Liver (tissue), 9 donors: ENCODE measurements around the gene IFNGR1. TPM values are rescaled to one million over a fixed set of nuclear protein-coding genes. Genes with fewer than 3 reads are reported as not detected.

Experiments used
- DNase-seq: peaks from one replicate; pipeline ENCODE4 v3.0.0-alpha.2; 2017; ENCODE audit warnings: low spot score
- H3K27ac ChIP-seq, 2 donors: one replicate each; pipeline ENCODE4 v1.7.0; 2013; ENCODE audit warnings: inconsistent platforms in 2 of 2, low read length in 2 of 2, control low read depth in 1 of 2, low read depth in 1 of 2, mild to moderate bottlenecking in 1 of 2
- H3K27me3 ChIP-seq, 4 donors: one replicate each; pipeline versions ENCODE4 v1.6.1 to v1.7.0; 2013; ENCODE audit warnings: low read length in 3 of 4, inconsistent platforms in 1 of 4, mild to moderate bottlenecking in 1 of 4, moderate library complexity in 1 of 4; ENCODE audit not compliant: control insufficient read depth in 4 of 4, insufficient read depth in 4 of 4
- H3K36me3 ChIP-seq, 4 donors: one replicate each; pipeline versions ENCODE4 v1.6.1 to v1.7.0; 2013; ENCODE audit warnings: low read length in 3 of 4, mild to moderate bottlenecking in 3 of 4, low read depth in 1 of 4, moderate library complexity in 1 of 4; ENCODE audit not compliant: control insufficient read depth in 4 of 4, insufficient read depth in 3 of 4
- H3K4me1 ChIP-seq, 4 donors: one replicate each; pipeline versions ENCODE4 v1.6.1 to v1.7.0; 2013; ENCODE audit warnings: low read length in 3 of 4, mild to moderate bottlenecking in 3 of 4, moderate library complexity in 1 of 4; ENCODE audit not compliant: control insufficient read depth in 4 of 4, insufficient read depth in 4 of 4
- H3K4me3 ChIP-seq, 3 donors: one replicate each; pipeline versions ENCODE4 v1.6.1 to v1.7.0; 2013; ENCODE audit warnings: low read length in 3 of 3, control low read depth in 1 of 3, low read depth in 1 of 3, mild to moderate bottlenecking in 1 of 3
- H3K9ac ChIP-seq, 2 donors: one replicate each; pipeline ENCODE4 v1.7.0; 2013; ENCODE audit warnings: low read length in 2 of 2, mild to moderate bottlenecking in 2 of 2, moderate library complexity in 2 of 2, control low read depth in 1 of 2, low read depth in 1 of 2
- H3K9me3 ChIP-seq, 4 donors: one replicate each; pipeline versions ENCODE4 v1.6.1 to v1.7.0; 2013; ENCODE audit warnings: low read length in 3 of 4; ENCODE audit not compliant: control insufficient read depth in 4 of 4
- EGR1 ChIP-seq, 2 donors: IDR thresholded peaks; 2 replicates each; pipeline ENCODE4 v1.6.1; 2016 to 2018; ENCODE audit warnings: antibody characterized with exemption in 2 of 2, low read depth in 2 of 2
- FOXA1 ChIP-seq: IDR thresholded peaks from 2 replicates; pipeline ENCODE4 v1.6.1; 2016; ENCODE audit warnings: antibody characterized with exemption
- FOXA2 ChIP-seq: IDR thresholded peaks from 2 replicates; pipeline ENCODE4 v1.6.1; 2016; ENCODE audit warnings: antibody characterized with exemption
- GABPA ChIP-seq, 2 donors: IDR thresholded peaks in 1 of 2; conservative IDR thresholded peaks in 1 of 2; 2 replicates each; pipeline ENCODE4 v1.6.1; 2016; ENCODE audit warnings: antibody characterized with exemption in 2 of 2, mild to moderate bottlenecking in 1 of 2, moderate library complexity in 1 of 2
- HNF4A ChIP-seq, 2 donors: conservative IDR thresholded peaks; 2 replicates each; pipeline ENCODE4 v1.6.1; 2016; ENCODE audit warnings: antibody characterized with exemption in 2 of 2, mild to moderate bottlenecking in 2 of 2
- JUND ChIP-seq, 2 donors: IDR thresholded peaks; 2 replicates each; pipeline ENCODE4 v1.6.1; 2016; ENCODE audit warnings: antibody characterized with exemption in 2 of 2
- NR2F2 ChIP-seq: IDR thresholded peaks from 2 replicates; pipeline ENCODE4 v1.6.1; 2016; ENCODE audit warnings: antibody characterized with exemption
- RAD21 ChIP-seq, 2 donors: IDR thresholded peaks; 2 replicates each; pipeline ENCODE4 v1.6.1; 2016; ENCODE audit warnings: antibody characterized with exemption in 2 of 2, mild to moderate bottlenecking in 2 of 2
- RXRA ChIP-seq, 2 donors: IDR thresholded peaks; 2 replicates each; pipeline ENCODE4 v1.6.1; 2017 to 2018; ENCODE audit warnings: antibody characterized with exemption in 2 of 2, mild to moderate bottlenecking in 1 of 2
- SP1 ChIP-seq: IDR thresholded peaks from 2 replicates; pipeline ENCODE4 v1.6.1; 2018; ENCODE audit warnings: antibody characterized with exemption, mild to moderate bottlenecking
- YY1 ChIP-seq: IDR thresholded peaks from 2 replicates; pipeline ENCODE4 v1.6.1; 2016; ENCODE audit warnings: antibody characterized with exemption, mild to moderate bottlenecking
- ZBTB33 ChIP-seq: IDR thresholded peaks from 2 replicates; pipeline ENCODE4 v1.6.1; 2016; ENCODE audit warnings: antibody characterized with exemption
- WGBS: extraction: QIAGEN DNeasy Blood & Tissue Kit; methylation state at CpG from one replicate; pipeline ENCODE4 v1.1.7; 2013; 5-methylcytosine and 5-hydroxymethylcytosine counted together
- polyA plus RNA-seq, 2 donors: library from polyadenylated mRNA; stranded (reverse) in 1 of 2; unstranded in 1 of 2; fragments of 200-250 nt in 1 of 2; fragments of >200 nt in 1 of 2; fragmentation: Nextera tagmentation in 1 of 2; extraction: Ambion mirVana in 1 of 2; gene quantifications; one replicate each; pipeline versions ENCODE4 v1.2.1 to v1.2.3, GENCODE V29; 2013 to 2015
- total RNA-seq, 2 donors: library from RNA; depleted of rRNA; stranded (reverse); fragments of >200 nt; gene quantifications; one replicate each; pipeline ENCODE4 v1.2.3, GENCODE V29; 2014
- TF ChIP-seq, protein P1 (sequence below): IDR thresholded peaks from 2 replicates; pipeline ENCODE4 v1.6.1; 2016; ENCODE audit warnings: antibody characterized with exemption
- TF ChIP-seq, protein P2 (sequence below): IDR thresholded peaks from 2 replicates; pipeline ENCODE4 v1.6.1; 2016; ENCODE audit warnings: antibody characterized with exemption, mild to moderate bottlenecking
- donor health status: healthy.
- donor health status: healthy.
- donor health status: healthy.
- donor health status: healthy.
- donor health status: healthy.

The IFNGR1 gene
- total and polyA plus RNA-seq, 4 donors, result 33.9 to 57.8 (median 39.0) TPM

- TF ChIP-seq ZBTB33, result no peak
Observed at GRCh38 chr6:137223370-137224131, 4.4 kb upstream of the IFNGR1 start (continued).

- no peak for DNase-seq
- no peaks in the 10 kb centered on the region for H3K9me3 ChIP-seq
- H3K27me3 ChIP-seq, result no peaks in the 10 kb centered on the region
- no peak overlapping the region for H3K9ac ChIP-seq
- no peak overlapping the region for H3K4me3 ChIP-seq
- H3K27ac ChIP-seq, result peak overlapping the region; percentile 19 to 33
- H3K4me1 ChIP-seq, result peaks cover under 1 to 14% (median 9%) of the 10 kb centered on the region in 4 donors
- TF ChIP-seq EGR1 (IDR thresholded peaks at IDR 0.05; ENCODE audit: low read depth in 2 of 2) (no peak), YY1 (peak; percentile 39), SP1 (peak; percentile 19)
- WGBS, result 76% methylated on average over 3 of the region's 3 CpGs
- no peaks in the 10 kb centered on the region for H3K36me3 ChIP-seq
Observed at GRCh38 chr6:137222381-137222780, 3.2 kb upstream of the IFNGR1 start.

GRCh38 chr6:137219664-137220252 is 573 bp upstream of the IFNGR1 start:
- Histone ChIP-seq H3K27me3 (no peaks in the 10 kb centered on the region), H3K9me3 (no peaks in the 10 kb centered on the region), H3K36me3 (no peaks in the 10 kb centered on the region), H3K27ac (peak overlapping the region; percentile 99 to 100), H3K4me1 (peaks cover 3 to 30% (median 18%) of the 10 kb centered on the region in 4 donors), H3K4me3 (peak overlapping the region in 2 of 3 donors; percentile 14 to 19), H3K9ac (peak overlapping the region in 1 of 2 donors; percentile 67)
- 59% methylated on average over 6 of the region's 6 CpGs for WGBS
- TF ChIP-seq, protein P1, sequence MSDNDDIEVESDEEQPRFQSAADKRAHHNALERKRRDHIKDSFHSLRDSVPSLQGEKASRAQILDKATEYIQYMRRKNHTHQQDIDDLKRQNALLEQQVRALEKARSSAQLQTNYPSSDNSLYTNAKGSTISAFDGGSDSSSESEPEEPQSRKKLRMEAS, result no peak
- TF ChIP-seq SP1 (peak; percentile 46), FOXA1 (no peak), FOXA2 (no peak), RAD21 (IDR thresholded peaks at IDR 0.05) (no peak), HNF4A (conservative IDR thresholded peaks at IDR 0.05) (peak in 1 of 2 donors; percentile 3)
- no peak for DNase-seq

DNA sequence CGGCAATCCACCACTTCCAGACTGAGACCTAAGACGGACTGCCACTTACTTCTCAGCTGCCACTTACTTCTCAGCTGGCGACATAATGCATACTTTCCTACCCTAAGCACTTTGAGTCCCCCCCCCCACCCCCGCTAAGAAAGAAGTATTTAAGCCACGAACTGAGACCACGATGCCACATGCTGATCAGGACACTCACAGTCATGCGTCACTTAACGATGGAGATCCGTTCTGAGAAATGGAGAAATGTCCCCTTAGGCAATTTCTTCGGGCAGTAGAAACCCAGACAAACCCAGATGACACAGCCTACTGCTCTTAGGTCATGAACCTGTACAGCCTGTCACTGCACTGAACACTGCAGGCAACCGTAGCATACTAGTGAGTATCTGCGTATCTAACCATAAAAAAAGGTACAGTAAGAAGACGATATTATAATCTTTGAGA is 690 bp downstream of the IFNGR1 start:
- TF ChIP-seq, protein P1, result no peak
- TF ChIP-seq, protein P2, sequence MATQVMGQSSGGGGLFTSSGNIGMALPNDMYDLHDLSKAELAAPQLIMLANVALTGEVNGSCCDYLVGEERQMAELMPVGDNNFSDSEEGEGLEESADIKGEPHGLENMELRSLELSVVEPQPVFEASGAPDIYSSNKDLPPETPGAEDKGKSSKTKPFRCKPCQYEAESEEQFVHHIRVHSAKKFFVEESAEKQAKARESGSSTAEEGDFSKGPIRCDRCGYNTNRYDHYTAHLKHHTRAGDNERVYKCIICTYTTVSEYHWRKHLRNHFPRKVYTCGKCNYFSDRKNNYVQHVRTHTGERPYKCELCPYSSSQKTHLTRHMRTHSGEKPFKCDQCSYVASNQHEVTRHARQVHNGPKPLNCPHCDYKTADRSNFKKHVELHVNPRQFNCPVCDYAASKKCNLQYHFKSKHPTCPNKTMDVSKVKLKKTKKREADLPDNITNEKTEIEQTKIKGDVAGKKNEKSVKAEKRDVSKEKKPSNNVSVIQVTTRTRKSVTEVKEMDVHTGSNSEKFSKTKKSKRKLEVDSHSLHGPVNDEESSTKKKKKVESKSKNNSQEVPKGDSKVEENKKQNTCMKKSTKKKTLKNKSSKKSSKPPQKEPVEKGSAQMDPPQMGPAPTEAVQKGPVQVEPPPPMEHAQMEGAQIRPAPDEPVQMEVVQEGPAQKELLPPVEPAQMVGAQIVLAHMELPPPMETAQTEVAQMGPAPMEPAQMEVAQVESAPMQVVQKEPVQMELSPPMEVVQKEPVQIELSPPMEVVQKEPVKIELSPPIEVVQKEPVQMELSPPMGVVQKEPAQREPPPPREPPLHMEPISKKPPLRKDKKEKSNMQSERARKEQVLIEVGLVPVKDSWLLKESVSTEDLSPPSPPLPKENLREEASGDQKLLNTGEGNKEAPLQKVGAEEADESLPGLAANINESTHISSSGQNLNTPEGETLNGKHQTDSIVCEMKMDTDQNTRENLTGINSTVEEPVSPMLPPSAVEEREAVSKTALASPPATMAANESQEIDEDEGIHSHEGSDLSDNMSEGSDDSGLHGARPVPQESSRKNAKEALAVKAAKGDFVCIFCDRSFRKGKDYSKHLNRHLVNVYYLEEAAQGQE, result no peak
- TF ChIP-seq NR2F2 (peak; percentile 77), JUND (IDR thresholded peaks at IDR 0.05) (peak in 1 of 2 donors; percentile 31), HNF4A (conservative IDR thresholded peaks at IDR 0.05) (no peak), GABPA (IDR thresholded peaks at IDR 0.05 in 1 of 2, conservative IDR thresholded peaks at IDR 0.05 in 1 of 2) (no peak), FOXA2 (no peak), RXRA (IDR thresholded peaks at IDR 0.05) (peak; percentile 78 to 96), ZBTB33 (no peak)
- Histone ChIP-seq H3K4me3 (peak overlapping the region; percentile 65 to 99 (median 94)), H3K27ac (peak overlapping the region; percentile 99 to 100), H3K9ac (peak overlapping the region; percentile 98 to 99), H3K4me1 (peaks cover 7 to 41% (median 28%) of the 10 kb centered on the region in 4 donors), H3K36me3 (no peaks in the 10 kb centered on the region), H3K9me3 (no peaks in the 10 kb centered on the region), H3K27me3 (no peaks in the 10 kb centered on the region)
- no peak for DNase-seq
- WGBS, result under 1% methylated on average over 13 of the region's 13 CpGs
